Tongue (tissue), 2 donors: Measurements from ENCODE around the gene C16orf92. TPM values are rescaled to one million over a fixed set of nuclear protein-coding genes. Genes with fewer than 3 reads are reported as not detected.

Experiments
- DNase-seq: peaks from one replicate; pipeline ENCODE4 v3.0.0-alpha.2; 2015
- total RNA-seq: library from RNA; depleted of rRNA; stranded (reverse); fragments of >200 nt; gene quantifications from one replicate; pipeline ENCODE4 v1.2.3, GENCODE V29; 2014

Gene C16orf92
- total RNA-seq, 1 donor from 2014 or later = not detected

- peak; percentile 95 for DNase-seq
Measured at GRCh38 chr16:30060836-30061554, 38.0 kb downstream of the C16orf92 start.

GRCh38 chr16:30063278-30063892, 40.4 kb downstream of the C16orf92 start:
- DNase-seq = no peak

GRCh38 chr16:30063893-30064728, 41.1 kb downstream of the C16orf92 start:
- peak; percentile 84 for DNase-seq

GRCh38 chr16:30064729-30065101, 41.7 kb downstream of the C16orf92 start:
- no peak for DNase-seq

- DNase-seq = peak; percentile 99
Measured at GRCh38 chr16:30065102-30065942, 42.3 kb downstream of the C16orf92 start, which contains the start of gene ALDOA. Gene ALDOA, plus strand, starts transcription at chr16:30065760. Its CDS starts 1,138 bp downstream, at chr16:30066898.

GRCh38 chr16:30065943-30066760, 43.2 kb downstream of the C16orf92 start:
- peak; percentile 63 for DNase-seq

GRCh38 chr16:30066761-30067583, 44.0 kb downstream of the C16orf92 start:
- DNase-seq = peak; percentile 64

GRCh38 chr16:30067584-30067916, 44.6 kb downstream of the C16orf92 start:
- DNase-seq = no peak

GRCh38 chr16:30068333-30068732, 45.3 kb downstream of the C16orf92 start:
- no peak for DNase-seq

GRCh38 chr16:30068750-30069610, 46.0 kb downstream of the C16orf92 start:
- no peak for DNase-seq

GRCh38 chr16:30069611-30070462, 46.8 kb downstream of the C16orf92 start:
- DNase-seq = no peak

GRCh38 chr16:30070490-30070889, 47.5 kb downstream of the C16orf92 start:
- DNase-seq = no peak

Other genes with a start within 250 kb of the C16orf92 start
- gene ZG16, start 244.9 kb upstream of the C16orf92 start, total RNA-seq = not detected
- gene KIF22, start 232.4 kb upstream of the C16orf92 start, total RNA-seq = 43.0 TPM
- gene MAZ, start 216.7 kb upstream of the C16orf92 start, total RNA-seq = 109 TPM
- 3.0 TPM for gene PRRT2, start 211.0 kb upstream of the C16orf92 start, total RNA-seq
- gene PAGR1, start 207.0 kb upstream of the C16orf92 start, total RNA-seq = 25.5 TPM
- gene MVP, start 202.7 kb upstream of the C16orf92 start, total RNA-seq = 54.0 TPM
- 47.5 TPM for gene CDIPT, start 160.0 kb upstream of the C16orf92 start, total RNA-seq
- gene SEZ6L2, start 123.6 kb upstream of the C16orf92 start, total RNA-seq = 4.7 TPM
- gene ASPHD1, start 122.7 kb upstream of the C16orf92 start, total RNA-seq = 1.6 TPM
- 8.7 TPM for gene KCTD13, start 97.0 kb upstream of the C16orf92 start, total RNA-seq
- 28.2 TPM for gene TMEM219, start 61.1 kb upstream of the C16orf92 start, total RNA-seq
- gene TAOK2, start 49.3 kb upstream of the C16orf92 start, total RNA-seq = 37.7 TPM
- 13.1 TPM for gene HIRIP3, start 27.6 kb upstream of the C16orf92 start, total RNA-seq
- 38.1 TPM for gene INO80E, start 27.0 kb upstream of the C16orf92 start, total RNA-seq
- gene DOC2A, start 12.2 kb upstream of the C16orf92 start, total RNA-seq = 1.0 TPM
- 0.82 TPM for gene TLCD3B, start 8.1 kb downstream of the C16orf92 start, total RNA-seq
- 1,849 TPM for gene ALDOA, start 42.6 kb downstream of the C16orf92 start, total RNA-seq
- 72.4 TPM for gene PPP4C, start 52.8 kb downstream of the C16orf92 start, total RNA-seq
- gene TBX6, start 68.7 kb downstream of the C16orf92 start, total RNA-seq = 1.4 TPM
- 10.4 TPM for gene YPEL3, start 73.0 kb downstream of the C16orf92 start, total RNA-seq
- gene GDPD3, start 90.3 kb downstream of the C16orf92 start, total RNA-seq = 3.3 TPM
- 18.0 TPM for gene MAPK3, start 100.0 kb downstream of the C16orf92 start, total RNA-seq
- gene CORO1A, start 160.4 kb downstream of the C16orf92 start, total RNA-seq = 14.8 TPM
- gene BOLA2B, start 170.5 kb downstream of the C16orf92 start, total RNA-seq = 40.7 TPM
- 13.7 TPM for gene SLX1A, start 170.7 kb downstream of the C16orf92 start, total RNA-seq
- 5.8 TPM for gene SULT1A3, start 176.1 kb downstream of the C16orf92 start, total RNA-seq
- 2.4 TPM for gene NPIPB13, start 225.3 kb downstream of the C16orf92 start, total RNA-seq